ENCODE data around the gene MED25.

Gene MED25

GRCh38 chr19:49855676-49856573 lies 37.8 kb downstream of the MED25 start:
- in situ Hi-C loops (cut with MboI; ENCODE audit: low sequenced_read_pairs), result no loop called here

GRCh38 chr19:49856574-49857021 lies 38.5 kb downstream of the MED25 start:
- in situ Hi-C loops (cut with MboI; ENCODE audit: low sequenced_read_pairs), result no loop called here

GRCh38 chr19:49857061-49857837 lies 39.2 kb downstream of the MED25 start:
- in situ Hi-C loops (cut with MboI; ENCODE audit: low sequenced_read_pairs), result no loop called here

- in situ Hi-C loops (cut with MboI; ENCODE audit: low sequenced_read_pairs), result no loop called here
These were observed 39.7 kb downstream of the MED25 start for GRCh38 chr19:49857838-49858087.

- in situ Hi-C loops (cut with MboI; ENCODE audit: low sequenced_read_pairs), result no loop called here
These were observed 40.2 kb downstream of the MED25 start for GRCh38 chr19:49858088-49858985.

GRCh38 chr19:49859682-49860335 lies 41.7 kb downstream of the MED25 start:
- in situ Hi-C loops (cut with MboI; ENCODE audit: low sequenced_read_pairs), result no loop called here

GRCh38 chr19:49860336-49861102 lies 42.4 kb downstream of the MED25 start:
- in situ Hi-C loops (cut with MboI; ENCODE audit: low sequenced_read_pairs), result no loop called here

GRCh38 chr19:49861107-49861506 lies 43.0 kb downstream of the MED25 start:
- in situ Hi-C loops (cut with MboI; ENCODE audit: low sequenced_read_pairs), result no loop called here

GRCh38 chr19:49861541-49862378 lies 43.7 kb downstream of the MED25 start:
- in situ Hi-C loops (cut with MboI; ENCODE audit: low sequenced_read_pairs), result no loop called here

GRCh38 chr19:49862391-49863253 lies 44.5 kb downstream of the MED25 start:
- in situ Hi-C loops (cut with MboI; ENCODE audit: low sequenced_read_pairs), result no loop called here

GRCh38 chr19:49863254-49863934 lies 45.3 kb downstream of the MED25 start:
- in situ Hi-C loops (cut with MboI; ENCODE audit: low sequenced_read_pairs), result no loop called here

- in situ Hi-C loops (cut with MboI; ENCODE audit: low sequenced_read_pairs), result no loop called here
These were observed 45.8 kb downstream of the MED25 start for GRCh38 chr19:49863935-49864320.

GRCh38 chr19:49864890-49865289 lies 46.8 kb downstream of the MED25 start:
- in situ Hi-C loops (cut with MboI; ENCODE audit: low sequenced_read_pairs), result no loop called here

GRCh38 chr19:49866933-49867782 lies 49.1 kb downstream of the MED25 start, which contains the start of gene PNKP:
PNKP (minus strand) TSS chr19:49867576; CDS start chr19:49867204, 372 bp downstream.
- in situ Hi-C loops (cut with MboI; ENCODE audit: low sequenced_read_pairs), result no loop called here

GRCh38 chr19:49869009-49869483 lies 51.0 kb downstream of the MED25 start:
- in situ Hi-C loops (cut with MboI; ENCODE audit: low sequenced_read_pairs), result no loop called here
